Smooth muscle cell (in vitro differentiated cells): Measurements from ENCODE around the gene SCYL2. TPM values are rescaled to one million over a fixed set of nuclear protein-coding genes. Genes with fewer than 3 reads are reported as not detected.
"Not testable (repeated sequence)": the region's sequence is repeated elsewhere in the genome, so short reads cannot be mapped to it uniquely, and the experiment has no call there.

Experiments used
- DNase-seq: peaks from one replicate; lab custom pipeline; 2025; ENCODE audit not compliant: unreplicated experiment; lab: John Stamatoyannopoulos, UW
- H2AFZ ChIP-seq: fragments of 200-600 bp; sonication (generic); 2 replicates; pipeline ENCODE4 v1.6.0; 2016; ENCODE audit warnings: antibody characterized with exemption, low read depth, mild to moderate bottlenecking
- H3F3A ChIP-seq: fragments of 200-600 bp; sonication (generic); 2 replicates; pipeline ENCODE4 v1.6.0; 2017; ENCODE audit warnings: antibody characterized with exemption, low read depth
- H3K27ac ChIP-seq: fragments of 200-600 bp; sonication (generic); 2 replicates; pipeline ENCODE4 v1.5.1; 2016; ENCODE audit warnings: low read depth, mild to moderate bottlenecking
- H3K27me3 ChIP-seq: fragments of 200-600 bp; sonication (generic); 2 replicates; pipeline ENCODE4 v1.6.1; 2016; ENCODE audit warnings: low read depth, mild to moderate bottlenecking
- H3K36me3 ChIP-seq: fragments of 200-600 bp; sonication (generic); 2 replicates; pipeline ENCODE4 v1.5.1; 2016; ENCODE audit warnings: low read depth
- H3K4me1 ChIP-seq: fragments of 200-600 bp; sonication (generic); 2 replicates; pipeline ENCODE4 v1.5.1; 2016; ENCODE audit warnings: low read depth
- H3K4me2 ChIP-seq: fragments of 200-600 bp; sonication (generic); 2 replicates; pipeline ENCODE4 v1.6.0; 2016; ENCODE audit warnings: mild to moderate bottlenecking
- H3K4me3 ChIP-seq: fragments of 200-600 bp; sonication (generic); 2 replicates; pipeline ENCODE4 v1.5.1; 2016; ENCODE audit warnings: mild to moderate bottlenecking
- H3K79me2 ChIP-seq: fragments of 200-600 bp; sonication (generic); 2 replicates; pipeline ENCODE4 v1.6.0; 2016; ENCODE audit warnings: low read depth, mild to moderate bottlenecking
- H3K9ac ChIP-seq: fragments of 200-600 bp; sonication (generic); 2 replicates; pipeline ENCODE4 v1.6.0; 2016; ENCODE audit warnings: low read depth
- H3K9me3 ChIP-seq: fragments of 200-600 bp; sonication (generic); replicated peaks from 2 replicates; pipeline ENCODE4 v1.5.1; 2016; ENCODE audit warnings: low read depth
- H4K20me1 ChIP-seq: fragments of 200-600 bp; sonication (generic); 2 replicates; pipeline ENCODE4 v1.6.0; 2016; ENCODE audit warnings: low read depth
- WGBS: methylation state at CpG from one replicate; pipeline ENCODE4 v1.1.7; 2016; ENCODE audit warnings: low lambda C conversion rate; 5-methylcytosine and 5-hydroxymethylcytosine counted together
- polyA plus RNA-seq: library from polyadenylated mRNA; unstranded; fragments of >200 nt; fragmentation: Nextera tagmentation; extraction: Ambion mirVana; gene quantifications from 2 replicates; pipeline ENCODE4 v1.2.1, GENCODE V29; 2016
- total RNA-seq: library from RNA; depleted of rRNA; stranded (reverse); fragments of >200 nt; gene quantifications from 2 replicates; pipeline ENCODE4 v1.2.3, GENCODE V29; 2014
- TF ChIP-seq, protein P1 (sequence below): fragments of 200-600 bp; sonication (generic); IDR thresholded peaks from 2 replicates; pipeline ENCODE4 v1.5.1; 2017; ENCODE audit warnings: borderline replicate concordance, mild to moderate bottlenecking, antibody characterized with exemption; ENCODE audit not compliant: insufficient read depth, poor library complexity, severe bottlenecking

Gene SCYL2
- total and polyA plus RNA-seq, 2 experiments from 2014 or later = 20.4 to 123 TPM

DNA sequence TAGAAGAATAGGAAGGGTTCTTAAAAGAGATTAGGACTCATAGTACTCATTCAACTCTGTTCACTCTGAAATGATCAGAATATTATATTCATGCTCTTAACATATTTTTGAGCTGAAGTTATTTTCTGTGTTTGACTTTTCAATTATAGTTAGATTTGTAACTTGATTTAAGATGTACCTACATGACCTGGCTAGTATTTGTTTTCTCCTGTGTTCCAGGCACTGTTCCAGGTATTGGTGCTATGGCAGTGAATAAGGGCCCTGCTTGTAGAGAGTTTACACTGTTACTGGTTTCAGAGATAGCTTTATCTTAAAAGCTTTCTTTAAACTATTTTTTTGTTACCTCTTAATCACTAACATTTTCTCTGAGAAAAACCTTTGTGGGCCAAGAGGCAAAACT, 70.8 kb downstream of the SCYL2 start:
- Histone ChIP-seq H3K27ac (no peak overlapping the region), H3K27me3 (no peaks in the 10 kb centered on the region), H3K4me1 (no peaks in the 10 kb centered on the region), H4K20me1 (peaks cover 2% of the 10 kb centered on the region), H3F3A (no peaks in the 10 kb centered on the region), H3K79me2 (no peaks in the 10 kb centered on the region), H3K4me2 (no peak overlapping the region), H3K9me3 (no peaks in the 10 kb centered on the region), H2AFZ (no peak overlapping the region), H3K4me3 (no peak overlapping the region), H3K9ac (no peak overlapping the region), H3K36me3 (peaks cover 37% of the 10 kb centered on the region)
- TF ChIP-seq, protein P1, sequence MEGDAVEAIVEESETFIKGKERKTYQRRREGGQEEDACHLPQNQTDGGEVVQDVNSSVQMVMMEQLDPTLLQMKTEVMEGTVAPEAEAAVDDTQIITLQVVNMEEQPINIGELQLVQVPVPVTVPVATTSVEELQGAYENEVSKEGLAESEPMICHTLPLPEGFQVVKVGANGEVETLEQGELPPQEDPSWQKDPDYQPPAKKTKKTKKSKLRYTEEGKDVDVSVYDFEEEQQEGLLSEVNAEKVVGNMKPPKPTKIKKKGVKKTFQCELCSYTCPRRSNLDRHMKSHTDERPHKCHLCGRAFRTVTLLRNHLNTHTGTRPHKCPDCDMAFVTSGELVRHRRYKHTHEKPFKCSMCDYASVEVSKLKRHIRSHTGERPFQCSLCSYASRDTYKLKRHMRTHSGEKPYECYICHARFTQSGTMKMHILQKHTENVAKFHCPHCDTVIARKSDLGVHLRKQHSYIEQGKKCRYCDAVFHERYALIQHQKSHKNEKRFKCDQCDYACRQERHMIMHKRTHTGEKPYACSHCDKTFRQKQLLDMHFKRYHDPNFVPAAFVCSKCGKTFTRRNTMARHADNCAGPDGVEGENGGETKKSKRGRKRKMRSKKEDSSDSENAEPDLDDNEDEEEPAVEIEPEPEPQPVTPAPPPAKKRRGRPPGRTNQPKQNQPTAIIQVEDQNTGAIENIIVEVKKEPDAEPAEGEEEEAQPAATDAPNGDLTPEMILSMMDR = no peak
- DNase-seq = no peak

DNA sequence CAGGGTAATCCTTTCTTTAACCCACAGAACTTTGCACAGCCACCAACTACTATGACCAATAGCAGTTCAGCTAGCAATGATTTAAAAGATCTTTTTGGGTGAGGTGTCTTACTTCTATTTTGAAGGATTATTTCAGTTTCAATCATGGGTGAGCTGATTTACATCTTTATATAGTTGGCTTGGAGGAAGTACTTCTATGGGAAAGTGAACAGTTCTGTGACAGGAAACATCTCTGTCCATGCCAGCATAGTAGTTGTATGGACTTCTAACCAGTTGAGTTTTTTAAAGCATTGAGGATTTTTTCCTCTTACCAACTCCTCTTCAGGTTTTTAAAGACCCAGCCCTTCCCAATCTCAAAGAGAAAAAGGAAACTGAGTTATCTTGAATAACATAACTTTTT, 72.1 kb downstream of the SCYL2 start:
- no peaks in the 10 kb centered on the region for H3K4me1 ChIP-seq
- H3K4me3 ChIP-seq = no peak overlapping the region
- no peak overlapping the region for H2AFZ ChIP-seq
- TF ChIP-seq, protein P1 = no peak
- H3K9ac ChIP-seq = no peak overlapping the region
- H3K9me3 ChIP-seq = no peaks in the 10 kb centered on the region
- no peak overlapping the region for H3K4me2 ChIP-seq
- peaks cover 35% of the 10 kb centered on the region for H3K36me3 ChIP-seq
- no peak for DNase-seq
- H4K20me1 ChIP-seq = no peaks in the 10 kb centered on the region
- H3K27me3 ChIP-seq = no peaks in the 10 kb centered on the region
- no peaks in the 10 kb centered on the region for H3K79me2 ChIP-seq
- H3K27ac ChIP-seq = no peak overlapping the region
- no peaks in the 10 kb centered on the region for H3F3A ChIP-seq

DNA sequence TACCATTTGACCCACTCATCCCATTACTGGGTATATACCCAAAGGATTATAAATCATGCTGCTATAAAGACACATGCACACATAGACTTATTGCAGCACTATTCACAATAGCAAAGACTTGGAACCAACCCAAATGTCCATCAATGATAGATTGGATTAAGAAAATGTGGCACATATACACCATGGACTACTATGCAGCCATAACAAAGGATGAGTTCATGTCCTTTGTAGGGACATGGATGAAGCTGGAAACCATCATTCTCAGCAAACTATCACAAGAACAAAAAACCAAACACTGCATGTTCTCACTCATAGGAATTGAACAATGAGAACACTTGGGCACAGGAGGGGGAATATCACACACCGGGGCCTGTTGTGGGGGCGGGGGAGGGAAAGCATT, 75.9 kb downstream of the SCYL2 start:
- not testable (repeated sequence) for H3K9me3 ChIP-seq
- WGBS = 93% methylated on average over 2 of the region's 2 CpGs

DNA sequence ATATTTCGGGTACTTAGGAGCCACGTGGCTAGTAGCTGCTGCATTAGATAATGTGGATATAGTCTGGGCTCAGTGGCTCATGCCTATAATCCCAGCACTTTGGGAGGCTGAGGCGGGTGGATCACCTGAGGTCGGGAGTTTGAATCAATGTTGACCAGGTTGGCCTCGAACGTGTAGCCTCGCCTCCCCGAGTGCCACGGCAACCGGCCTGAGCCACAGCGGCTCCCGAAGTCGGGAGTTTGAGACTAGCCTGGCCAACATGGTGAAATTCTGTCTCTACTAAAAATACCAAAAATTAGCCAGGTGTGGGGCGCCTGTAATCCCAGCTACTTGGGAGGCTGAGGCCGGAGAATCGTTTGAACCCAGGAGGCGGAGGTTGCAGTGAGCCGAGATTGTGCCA, 77.4 kb downstream of the SCYL2 start:
- not testable (repeated sequence) for H3K27ac ChIP-seq, H3K27me3 ChIP-seq, H3K79me2 ChIP-seq, H3K4me3 ChIP-seq, H3K9me3 ChIP-seq, H2AFZ ChIP-seq, H3K4me2 ChIP-seq, H3F3A ChIP-seq, H3K36me3 ChIP-seq, H3K4me1 ChIP-seq, H3K9ac ChIP-seq, H4K20me1 ChIP-seq, DNase-seq
- WGBS = 96% methylated on average over 18 of the region's 18 CpGs

More for the DNA sequence above, 75.9 kb downstream of the SCYL2 start:
- not testable (repeated sequence) for H4K20me1 ChIP-seq, H3K4me1 ChIP-seq, H3K27ac ChIP-seq, H2AFZ ChIP-seq, H3K27me3 ChIP-seq, H3K9ac ChIP-seq, H3K4me3 ChIP-seq, H3K4me2 ChIP-seq, DNase-seq, H3F3A ChIP-seq, H3K79me2 ChIP-seq
- peaks cover 11% of the 10 kb centered on the region for H3K36me3 ChIP-seq

DNA sequence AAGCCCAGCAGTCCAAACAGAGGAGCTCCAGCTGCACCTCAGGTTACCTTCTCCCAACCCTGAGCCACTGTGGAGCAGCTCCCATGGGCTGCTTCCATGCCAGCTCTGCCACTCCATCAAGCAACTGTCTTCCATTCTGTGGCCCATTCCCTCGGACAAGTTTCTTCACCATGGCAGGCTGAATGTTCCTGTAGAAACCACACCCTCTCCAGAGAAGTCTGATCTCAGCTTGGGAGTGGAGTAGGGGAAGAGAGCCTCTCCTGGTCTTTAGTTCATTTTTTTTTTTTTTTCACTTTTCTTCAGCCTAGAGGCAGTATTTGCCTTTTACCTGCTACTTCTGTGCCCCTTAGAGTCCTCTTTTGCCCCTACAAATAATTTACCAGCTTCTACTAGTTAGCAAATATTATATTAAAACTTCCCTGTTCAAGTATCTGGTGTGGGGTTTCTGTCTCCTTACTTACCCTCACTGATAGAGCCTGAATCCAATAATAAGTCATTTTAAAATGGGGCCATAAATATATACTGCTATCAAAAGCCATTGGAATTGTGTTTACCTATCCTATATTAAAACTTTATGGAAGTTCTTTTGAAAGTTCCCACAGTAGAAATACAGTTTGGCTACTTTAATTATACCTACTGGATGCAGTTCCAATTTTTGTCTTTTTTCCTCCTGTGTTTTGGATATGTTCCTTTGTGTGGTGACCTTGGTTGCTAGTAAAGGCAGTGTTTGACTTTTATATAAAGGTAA, 78.2 kb downstream of the SCYL2 start:
- H4K20me1 ChIP-seq = no peaks in the 10 kb centered on the region
- H3K9ac ChIP-seq = no peak overlapping the region
- H3K9me3 ChIP-seq = no peaks in the 10 kb centered on the region
- H2AFZ ChIP-seq = no peak overlapping the region
- DNase-seq = no peak
- TF ChIP-seq, protein P1 = no peak
- H3F3A ChIP-seq = no peaks in the 10 kb centered on the region
- no peaks in the 10 kb centered on the region for H3K27me3 ChIP-seq
- no peak overlapping the region for H3K4me3 ChIP-seq
- H3K4me2 ChIP-seq = no peak overlapping the region
- no peaks in the 10 kb centered on the region for H3K4me1 ChIP-seq
- H3K79me2 ChIP-seq = no peaks in the 10 kb centered on the region
- WGBS = 84% methylated on average over 1 of the region's 1 CpG
- H3K36me3 ChIP-seq = no peaks in the 10 kb centered on the region
- H3K27ac ChIP-seq = no peak overlapping the region
